ENCODE data around the gene OLFML3. TPM values are rescaled to one million over a fixed set of nuclear protein-coding genes. Genes with fewer than 3 reads are reported as not detected.
"Not testable (repeated sequence)": the region's sequence is repeated elsewhere in the genome, so short reads cannot be mapped to it uniquely, and the experiment has no call there.

The OLFML3 gene
- total RNA-seq, 1 experiment from 2014 or later: 171 TPM

- H2BK15ac ChIP-seq (ENCODE audit: low read depth, low read length): no peak overlapping the region
- no peaks in the 10 kb centered on the region for H3K79me2 ChIP-seq (ENCODE audit: insufficient read depth, low read length)
- peaks cover 15 to 31% (median 26%) of the 10 kb centered on the region in 3 experiments for H3K36me3 Mint-ChIP-seq (ENCODE audit: insufficient read depth in 1 of 3, low read depth in 3 of 3)
- H3K9ac ChIP-seq (ENCODE audit: extremely low read depth, insufficient read length, low read length): no peak overlapping the region
- peaks cover 2% of the 10 kb centered on the region; the same call in 1 of the 2 replicates for H3K4me1 ChIP-seq (ENCODE audit: insufficient read depth, low read length)
- H3K9me3 ChIP-seq (ENCODE audit: control insufficient read depth, low read depth, low read length): no peaks in the 10 kb centered on the region
- peaks cover 13 to 14% of the 10 kb centered on the region in 2 experiments for H3K9me3 Mint-ChIP-seq
- no peak overlapping the region for H4K5ac ChIP-seq (ENCODE audit: insufficient read length, low read depth, low read length)
- H2BK12ac ChIP-seq (ENCODE audit: insufficient read length, low read depth, low read length): no peak overlapping the region
- no peaks in the 10 kb centered on the region for H3K79me1 ChIP-seq (ENCODE audit: insufficient read depth, low read depth, low read length, poor library complexity, severe bottlenecking)
- H4K8ac ChIP-seq (replicated peaks; ENCODE audit: insufficient read length, low read depth, low read length): no peak overlapping the region
- no peaks in the 10 kb centered on the region for H3K23me2 ChIP-seq (ENCODE audit: insufficient read length, low read depth, low read length, poor library complexity, severe bottlenecking)
- no peaks in the 10 kb centered on the region; the same call in 1 of the 2 replicates for H3K27me3 Mint-ChIP-seq (ENCODE audit: low read depth)
- no peak overlapping the region for H2BK5ac ChIP-seq (ENCODE audit: insufficient read length, low read length)
- DNase-seq: no peak
- peak overlapping the region in 2 of 3 experiments; percentile 57 to 61; a peak in 2 of 7 replicates for H3K27ac Mint-ChIP-seq
- H3K18ac ChIP-seq (ENCODE audit: insufficient read length, low read depth, low read length): no peak overlapping the region
- H2AFZ ChIP-seq (ENCODE audit: low read length): no peak overlapping the region
- H3K4me1 Mint-ChIP-seq: peaks cover 7 to 13% of the 10 kb centered on the region in 2 experiments
- TF ChIP-seq CTCF (conservative IDR thresholded peaks at IDR 0.05): no peak
- H3K27me3 ChIP-seq (ENCODE audit: insufficient read depth, low read length): no peaks in the 10 kb centered on the region
- H3K14ac ChIP-seq (ENCODE audit: insufficient read depth, low read length): no peak overlapping the region
- no peak overlapping the region for H4K91ac ChIP-seq (ENCODE audit: insufficient read length, low read depth, low read length)
- H3K4me2 ChIP-seq (ENCODE audit: insufficient read depth, insufficient read length, low read length): no peak overlapping the region
- no peak overlapping the region for H2BK20ac ChIP-seq (ENCODE audit: low read depth, low read length, poor library complexity, severe bottlenecking)
- H3K4ac ChIP-seq (ENCODE audit: low read depth, low read length): no peak overlapping the region
- H3K4me3 Mint-ChIP-seq: no peak overlapping the region
- no peak overlapping the region for H3K56ac ChIP-seq (ENCODE audit: insufficient read length, low read depth, low read length)
- no peaks in the 10 kb centered on the region for H4K20me1 ChIP-seq (ENCODE audit: control insufficient read depth, insufficient read depth, insufficient read length)
- no peak overlapping the region for H3T11ph ChIP-seq (ENCODE audit: low read length)
- H3K23ac ChIP-seq (ENCODE audit: insufficient read length, low read depth, low read length): no peak overlapping the region
- H2AK5ac ChIP-seq (ENCODE audit: insufficient read length, low read length): no peak overlapping the region
- no peak overlapping the region for H3K27ac ChIP-seq (ENCODE audit: insufficient read length, low read depth, low read length)
- WGBS (ENCODE audit: extremely low coverage, insufficient read length, low lambda C conversion rate): no CpG with 5 or more reads among the region's 2 CpGs
- H2BK120ac ChIP-seq (ENCODE audit: low read depth, low read length, poor library complexity, severe bottlenecking): no peak overlapping the region
These were observed 35.8 kb downstream of the OLFML3 start for GRCh38 chr1:114015075-114015474.

- H2BK15ac ChIP-seq (ENCODE audit: low read depth, low read length); H3K23ac ChIP-seq (ENCODE audit: insufficient read length, low read depth, low read length); H3K14ac ChIP-seq (ENCODE audit: insufficient read depth, low read length); H3K27ac ChIP-seq (ENCODE audit: insufficient read length, low read depth, low read length); H3K27me3 Mint-ChIP-seq (ENCODE audit: low read depth); H2BK5ac ChIP-seq (ENCODE audit: insufficient read length, low read length); H2AK5ac ChIP-seq (ENCODE audit: insufficient read length, low read length); H2BK12ac ChIP-seq (ENCODE audit: insufficient read length, low read depth, low read length); H3K27me3 ChIP-seq (ENCODE audit: insufficient read depth, low read length); H2AFZ ChIP-seq (ENCODE audit: low read length); H3K9me3 ChIP-seq (ENCODE audit: control insufficient read depth, low read depth, low read length); H3K79me1 ChIP-seq (ENCODE audit: insufficient read depth, low read depth, low read length, poor library complexity, severe bottlenecking); H3K56ac ChIP-seq (ENCODE audit: insufficient read length, low read depth, low read length); H3K4ac ChIP-seq (ENCODE audit: low read depth, low read length); H4K91ac ChIP-seq (ENCODE audit: insufficient read length, low read depth, low read length); DNase-seq; H4K20me1 ChIP-seq (ENCODE audit: control insufficient read depth, insufficient read depth, insufficient read length); H2BK20ac ChIP-seq (ENCODE audit: low read depth, low read length, poor library complexity, severe bottlenecking); H3K23me2 ChIP-seq (ENCODE audit: insufficient read length, low read depth, low read length, poor library complexity, severe bottlenecking); H2BK120ac ChIP-seq (ENCODE audit: low read depth, low read length, poor library complexity, severe bottlenecking); H3K4me2 ChIP-seq (ENCODE audit: insufficient read depth, insufficient read length, low read length); H3K18ac ChIP-seq (ENCODE audit: insufficient read length, low read depth, low read length); H3K79me2 ChIP-seq (ENCODE audit: insufficient read depth, low read length); H3K9ac ChIP-seq (ENCODE audit: extremely low read depth, insufficient read length, low read length); H4K8ac ChIP-seq (replicated peaks; ENCODE audit: insufficient read length, low read depth, low read length); H3K27ac Mint-ChIP-seq; H3K4me3 Mint-ChIP-seq; H4K5ac ChIP-seq (ENCODE audit: insufficient read length, low read depth, low read length); H3T11ph ChIP-seq (ENCODE audit: low read length): not testable (repeated sequence)
- Mint-ChIP-seq H3K36me3 (ENCODE audit: insufficient read depth in 1 of 3, low read depth in 3 of 3) (peaks cover 20 to 41% (median 30%) of the 10 kb centered on the region in 3 experiments), H3K9me3 (peaks cover 13 to 14% of the 10 kb centered on the region in 2 experiments), H3K4me1 (peaks cover 30 to 31% of the 10 kb centered on the region in 2 experiments)
- H3K4me1 ChIP-seq (ENCODE audit: insufficient read depth, low read length): peaks cover 10% of the 10 kb centered on the region; the same call in 1 of the 2 replicates
- WGBS (ENCODE audit: extremely low coverage, insufficient read length, low lambda C conversion rate): no CpG with 5 or more reads among the region's 3 CpGs
These were observed 40.5 kb downstream of the OLFML3 start for GRCh38 chr1:114019724-114020123.

All from H9 (cell line).